Stomach (tissue), 4 donors: Measurements from ENCODE around the gene MLST8.

Experiments used
- CTCF ChIP-seq, 7 experiments: fragments of 450-650 bp in 4 of 7; fragments of 200-600 bp in 3 of 7; sonication (generic) in 3 of 7; IDR thresholded peaks; one replicate each; pipeline ENCODE4 v1.5.1; 2016 to 2019; ENCODE audit warnings: antibody characterized with exemption in 7 of 7, control low read depth in 2 of 7, mild to moderate bottlenecking in 1 of 7
- POLR2A ChIP-seq, 4 donors: fragments of 450-650 bp; IDR thresholded peaks; one replicate each; pipeline ENCODE4 v1.6.1; 2016; ENCODE audit warnings: antibody characterized with exemption in 4 of 4, control low read depth in 2 of 4, mild to moderate bottlenecking in 1 of 4, moderate library complexity in 1 of 4
- POLR2AphosphoS5 ChIP-seq, 3 donors: sonication (generic); formaldehyde crosslinking; IDR thresholded peaks; one replicate each; pipeline ENCODE4 v1.6.1; 2016; ENCODE audit warnings: antibody characterized with exemption in 3 of 3

- no peak for TF ChIP-seq CTCF (IDR thresholded peaks at IDR 0.05)
- no peak for TF ChIP-seq POLR2A (IDR thresholded peaks at IDR 0.05)
- no peak for TF ChIP-seq POLR2AphosphoS5 (IDR thresholded peaks at IDR 0.05)
Measured at GRCh38 chr16:2175454-2175853, 29.8 kb upstream of the MLST8 start.
